Measurements from ENCODE around the gene MRPS34.
"Not testable (repeated sequence)": the region's sequence is repeated elsewhere in the genome, so short reads cannot be mapped to it uniquely, and the experiment has no call there.

The MRPS34 gene

DNA sequence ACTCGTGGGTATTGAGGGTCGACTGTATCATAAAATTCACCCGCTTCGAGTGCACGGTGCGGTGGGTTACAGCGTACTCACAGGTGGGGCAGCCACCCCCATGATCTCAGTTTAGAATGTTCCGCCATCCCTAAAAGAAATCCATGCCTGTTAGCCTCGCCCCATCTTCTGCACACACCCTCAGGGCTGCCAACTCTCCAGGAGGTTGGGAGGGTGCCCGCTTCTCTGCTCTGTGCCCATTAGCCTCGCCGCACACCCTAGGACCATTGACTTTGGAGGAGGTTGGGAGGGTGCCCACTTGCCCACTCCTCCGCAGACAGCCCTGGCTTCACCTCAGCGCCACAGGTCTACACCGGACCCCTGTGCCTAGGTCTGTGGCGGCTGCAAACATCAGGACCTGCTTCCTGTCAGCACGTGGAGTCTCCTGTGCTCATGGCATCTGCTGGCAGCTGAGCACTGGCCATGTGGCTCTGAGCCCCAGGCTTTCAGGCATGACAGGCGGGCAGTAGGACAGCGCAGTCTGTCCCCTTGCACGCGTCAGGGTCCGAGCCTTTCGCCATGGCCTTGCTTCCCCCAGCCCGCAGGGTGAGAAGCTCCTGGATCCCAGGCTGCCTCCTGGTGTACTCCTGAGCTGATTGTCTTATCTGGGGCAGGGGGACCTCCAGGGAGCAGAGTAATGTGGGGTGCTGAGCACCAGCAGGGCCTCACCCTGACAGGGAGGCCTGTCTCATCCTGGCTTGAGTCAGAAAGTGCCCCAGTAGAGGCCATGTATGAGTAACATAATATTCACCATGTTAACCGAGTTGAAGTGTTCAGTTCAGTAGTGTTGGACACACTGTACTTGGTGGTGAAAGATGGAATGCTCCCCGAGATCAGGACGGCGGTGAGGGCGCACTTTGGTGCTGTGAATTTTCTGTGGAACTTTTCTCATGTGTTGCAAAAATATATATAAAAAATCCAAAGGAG lies 23.5 kb downstream of the MRPS34 start:
- no peak for DNase-seq (ENCODE audit: low spot score)

DNA sequence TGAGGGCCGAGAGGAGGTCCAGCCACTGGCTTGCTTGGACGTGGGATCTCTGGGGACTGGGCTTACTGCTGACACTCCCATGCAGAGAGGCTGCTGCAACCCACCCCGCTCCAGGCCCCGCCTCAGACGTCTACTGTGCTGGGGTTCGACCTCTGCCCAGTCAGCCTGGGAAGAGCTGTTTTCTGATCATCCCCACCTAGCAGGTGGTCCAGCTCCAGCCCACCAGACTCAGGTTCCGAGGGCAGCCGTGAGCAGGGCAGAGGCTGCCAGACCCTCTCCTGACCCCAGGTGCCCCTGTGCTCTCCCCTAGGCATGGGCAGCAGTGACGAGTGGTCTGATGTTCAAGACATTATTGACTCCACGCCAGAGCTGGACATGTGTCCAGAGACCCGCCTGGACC lies 25.0 kb downstream of the MRPS34 start:
- DNase-seq (ENCODE audit: low spot score), result no peak

DNA sequence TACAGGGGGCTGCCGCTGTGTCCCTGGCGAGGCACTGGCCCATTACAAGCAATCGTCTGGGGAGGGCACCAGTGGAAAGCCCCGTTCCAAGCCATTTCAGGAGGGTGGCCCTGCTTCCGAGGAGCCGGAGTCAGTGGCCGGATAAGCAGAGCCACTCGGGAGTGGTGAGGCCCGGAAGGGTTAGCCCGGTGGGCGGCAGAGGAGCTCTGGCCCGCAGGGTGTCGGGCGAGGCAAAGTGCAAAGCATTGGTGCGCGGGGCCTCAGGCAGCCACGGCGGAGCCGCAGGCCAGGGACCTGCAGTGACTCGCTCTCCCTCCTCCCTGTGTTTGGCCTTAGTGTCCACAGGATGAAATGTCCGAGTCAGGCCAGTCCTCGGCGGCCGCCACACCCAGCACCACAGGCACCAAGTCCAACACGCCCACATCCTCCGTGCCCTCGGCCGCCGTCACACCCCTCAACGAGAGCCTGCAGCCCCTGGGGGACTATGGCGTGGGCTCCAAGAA lies 26.2 kb downstream of the MRPS34 start:
- DNase-seq (ENCODE audit: low spot score), result no peak

DNA sequence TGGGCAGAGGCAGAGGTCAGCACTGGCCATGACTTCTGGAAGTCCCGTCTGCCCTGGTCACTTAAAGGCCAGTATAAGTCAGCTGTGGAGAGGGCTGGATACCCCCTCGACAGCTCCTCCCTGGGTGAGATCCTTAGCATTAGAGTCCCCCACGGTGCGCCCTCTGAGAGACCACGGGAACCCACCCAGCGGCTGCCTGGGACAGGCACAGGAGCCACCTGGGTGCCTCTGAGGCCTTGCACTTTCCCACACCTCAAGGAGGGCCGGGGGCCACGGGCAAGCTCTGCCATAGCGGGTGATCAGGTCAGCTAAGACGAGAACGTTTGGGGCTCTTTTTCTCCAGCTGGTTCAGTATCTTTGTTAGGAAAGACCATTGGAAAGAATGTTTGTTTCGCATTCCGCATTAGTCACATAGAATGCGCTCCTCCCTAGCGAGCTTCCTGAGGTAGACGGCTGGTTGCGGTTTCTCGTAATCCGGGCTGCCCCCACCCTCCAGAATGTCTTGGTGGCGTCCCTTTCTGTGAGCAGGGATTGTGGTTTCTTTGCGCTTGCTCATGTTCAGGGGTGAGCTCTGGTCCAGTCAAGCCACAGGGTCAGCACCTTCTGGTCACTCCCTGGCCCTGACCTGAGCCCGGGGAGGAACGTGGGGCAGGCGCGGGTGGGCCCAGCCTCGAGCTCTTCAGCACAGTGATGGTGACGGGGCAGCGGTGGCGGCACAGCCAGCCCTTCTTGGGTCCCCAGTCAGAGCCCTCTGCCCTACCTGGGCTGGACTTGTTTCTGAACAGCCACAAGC lies 26.8 kb downstream of the MRPS34 start:
- DNase-seq (ENCODE audit: low spot score), result no peak

DNA sequence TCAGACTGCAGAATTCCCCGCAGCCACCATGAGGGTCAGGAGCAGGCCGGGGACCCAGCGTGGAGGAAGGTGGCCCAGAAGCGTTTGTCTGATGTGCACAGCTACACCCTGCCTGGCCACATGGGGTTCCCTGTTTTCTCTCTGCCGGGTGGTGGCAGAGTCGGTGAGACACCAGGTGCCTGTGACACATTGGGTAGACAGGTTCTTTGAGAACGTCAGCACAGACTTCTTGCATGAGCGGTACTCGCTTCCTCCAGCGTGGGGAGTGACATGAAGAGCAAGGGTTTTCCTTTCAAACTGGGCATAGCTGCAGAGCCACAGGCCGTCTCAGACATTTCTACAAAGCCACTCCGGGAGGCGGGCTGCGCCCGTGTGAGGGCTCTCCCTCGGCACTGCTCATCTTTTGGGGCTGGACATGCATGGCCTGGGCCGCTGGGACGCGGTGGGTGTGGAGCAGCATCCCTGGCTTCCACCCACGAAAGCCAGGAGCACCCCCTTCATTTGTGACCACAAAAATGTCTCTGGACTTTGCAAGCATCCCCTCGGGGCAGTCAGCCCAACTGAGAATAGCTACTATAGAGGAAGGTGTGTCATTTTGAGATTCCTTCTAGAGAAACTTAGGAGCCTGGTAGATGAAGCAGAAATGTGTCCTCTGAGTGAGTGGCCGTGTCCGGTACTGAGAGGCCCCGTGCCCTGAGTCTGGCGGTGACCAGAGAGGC lies 27.6 kb downstream of the MRPS34 start:
- DNase-seq (ENCODE audit: low spot score), result no peak

DNA sequence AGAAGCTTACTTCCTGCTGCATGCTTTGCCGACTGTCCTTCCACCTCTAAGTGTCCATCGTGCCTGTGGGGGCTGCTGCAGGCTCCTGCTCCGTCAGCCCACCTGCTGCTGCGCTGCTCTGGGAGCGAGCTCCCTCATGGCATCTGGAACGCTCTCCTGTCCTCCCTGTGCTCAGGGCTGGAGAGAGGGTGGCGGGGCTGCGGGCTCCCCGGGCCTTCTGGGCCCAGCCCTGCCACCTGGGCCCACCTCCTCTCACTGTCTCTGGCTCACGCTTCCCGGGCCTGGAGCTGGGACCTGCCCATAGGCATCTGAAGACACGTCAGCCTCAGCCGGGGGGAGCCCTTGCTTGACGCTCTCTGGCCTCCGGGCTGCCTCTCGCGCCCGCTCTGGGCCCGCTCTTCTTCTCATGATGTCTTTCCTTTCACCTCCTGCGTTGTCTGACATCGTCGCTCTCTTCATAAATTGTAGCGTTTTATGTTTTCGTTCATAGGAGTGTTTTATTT lies 28.5 kb downstream of the MRPS34 start:
- DNase-seq (ENCODE audit: low spot score), result no peak

DNA sequence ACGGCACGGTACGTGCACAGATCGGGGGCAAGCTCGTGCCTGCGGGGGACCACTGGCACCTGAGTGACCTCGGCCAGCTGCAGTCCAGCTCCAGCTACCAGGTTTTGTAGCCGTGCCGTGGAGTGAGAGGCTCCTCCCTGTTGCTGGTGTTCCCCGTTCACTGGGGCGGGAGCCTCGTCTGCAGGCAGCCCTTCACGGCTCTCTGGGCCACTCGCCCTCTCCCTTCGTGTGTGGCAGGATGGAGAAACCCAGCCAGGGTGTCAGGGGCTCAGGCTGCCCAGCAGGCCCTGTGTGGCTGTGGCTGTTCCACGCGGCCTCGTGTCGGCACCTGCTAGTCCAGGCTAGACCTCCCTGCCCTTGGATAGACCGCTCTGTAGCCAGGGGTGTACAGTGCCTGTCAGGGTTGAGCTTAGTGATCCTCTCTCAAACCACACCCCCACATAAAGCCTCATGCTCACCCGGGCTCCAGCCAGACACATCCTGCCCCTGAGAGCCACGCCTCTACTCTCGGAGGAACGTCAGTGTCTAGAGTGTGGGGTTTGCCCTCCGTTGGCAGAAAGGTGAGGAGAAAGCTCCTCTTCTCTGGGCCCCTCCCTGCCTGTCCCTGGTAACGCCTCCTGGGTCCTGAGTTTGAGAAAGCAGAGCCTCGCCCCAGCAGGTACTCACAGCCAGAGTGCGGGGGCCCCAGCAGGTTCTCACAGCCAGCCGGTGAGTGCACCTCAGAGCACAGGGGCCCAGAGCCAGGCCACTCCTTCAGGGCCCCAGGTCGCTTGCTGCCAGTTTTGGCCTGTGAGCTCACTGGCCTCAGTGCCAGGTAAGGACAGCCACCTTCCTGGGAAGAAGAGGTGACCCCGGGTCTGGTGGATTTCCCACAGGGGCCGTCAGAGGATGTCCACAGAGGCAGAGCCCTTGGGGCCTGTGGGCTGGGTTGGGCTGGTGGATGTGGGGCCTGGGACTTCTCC lies 29.3 kb downstream of the MRPS34 start:
- DNase-seq (ENCODE audit: low spot score), result no peak

GRCh38 chr16:1741553-1742165 lies 31.3 kb downstream of the MRPS34 start:
- no peak for DNase-seq (ENCODE audit: low spot score)

DNA sequence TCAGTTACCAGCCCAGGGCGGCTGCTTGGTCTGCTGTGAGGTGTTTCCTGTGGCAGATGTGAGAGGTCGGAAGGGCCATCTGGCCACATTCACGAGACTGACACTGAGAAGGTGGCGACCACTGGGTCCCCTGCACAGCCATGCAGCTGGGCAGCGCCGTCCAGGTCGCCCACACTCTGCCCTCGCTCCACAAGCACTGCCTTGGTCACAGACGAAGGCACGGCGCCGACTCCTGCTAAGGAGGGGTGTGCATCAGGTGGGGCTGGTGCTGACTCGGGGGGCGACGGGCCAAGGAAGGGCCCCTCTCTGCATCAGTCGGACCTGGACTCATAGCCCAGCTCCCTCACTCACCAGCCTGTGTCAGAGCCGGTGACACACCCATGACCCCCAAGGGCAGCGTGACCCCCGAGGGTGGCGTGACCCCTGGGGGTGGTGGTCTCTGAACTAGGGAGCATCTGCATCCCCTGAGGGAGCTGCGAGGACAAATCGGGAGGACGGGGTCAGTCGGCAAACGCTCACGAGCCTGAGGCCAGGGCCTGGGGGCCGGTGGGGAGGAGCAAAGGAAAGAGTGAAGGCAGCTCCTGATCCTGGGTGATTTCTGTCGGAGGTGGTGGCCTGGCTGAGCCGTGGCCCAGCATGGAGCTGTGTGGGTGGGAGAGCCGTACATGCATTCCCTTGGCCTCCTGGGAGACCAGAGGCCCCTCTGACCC lies 32.0 kb downstream of the MRPS34 start:
- no peak for DNase-seq (ENCODE audit: low spot score)

DNA sequence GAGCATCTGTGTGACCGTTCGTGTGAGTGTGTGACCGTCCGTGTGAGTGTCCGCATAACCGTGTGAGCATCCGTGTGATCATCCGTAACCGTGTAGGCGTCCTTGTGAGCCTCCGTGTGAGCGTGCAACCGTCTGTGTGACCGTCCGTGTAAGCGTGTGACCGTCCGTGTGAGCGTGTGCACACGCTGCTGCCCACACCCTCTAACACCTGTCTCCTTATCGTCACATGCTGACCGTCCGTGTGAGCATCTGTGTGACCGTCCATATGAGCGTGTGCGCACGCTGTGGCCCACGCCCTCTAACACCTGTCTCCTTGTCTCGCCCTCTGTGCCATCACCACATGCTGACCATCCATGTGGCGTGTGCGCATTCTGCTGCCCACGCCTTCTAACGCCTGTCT lies 32.7 kb downstream of the MRPS34 start:
- no peak for DNase-seq (ENCODE audit: low spot score)

- no peak for DNase-seq (ENCODE audit: low spot score)
These were observed 38.1 kb downstream of the MRPS34 start for GRCh38 chr16:1734816-1735215.

- DNase-seq (ENCODE audit: low spot score), result no peak
These were observed 38.8 kb downstream of the MRPS34 start for GRCh38 chr16:1734123-1734522.

- DNase-seq (ENCODE audit: low spot score), result not testable (repeated sequence)
These were observed 40.4 kb downstream of the MRPS34 start for GRCh38 chr16:1732551-1732987.

DNA sequence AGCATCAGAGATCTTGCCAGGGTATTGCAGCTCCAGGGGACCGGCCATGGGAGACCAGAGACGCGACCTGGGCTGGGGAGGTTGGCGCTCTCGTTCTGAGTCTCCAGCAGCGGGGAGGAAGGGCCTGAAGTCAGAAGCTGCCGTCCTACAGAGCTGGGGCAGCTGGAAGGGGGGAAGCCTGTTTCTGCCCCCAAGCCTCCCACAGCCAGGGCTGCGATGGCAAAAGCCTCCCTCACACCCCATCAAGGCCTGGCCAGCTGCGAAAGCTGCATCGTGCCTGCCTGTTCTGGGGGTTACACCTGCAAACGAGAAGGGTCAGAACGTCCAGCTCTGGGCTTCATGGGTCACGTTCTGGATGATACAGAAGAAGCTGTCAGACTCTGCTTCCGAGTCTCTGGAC lies 40.9 kb downstream of the MRPS34 start:
- no peak for DNase-seq (ENCODE audit: low spot score)

DNA sequence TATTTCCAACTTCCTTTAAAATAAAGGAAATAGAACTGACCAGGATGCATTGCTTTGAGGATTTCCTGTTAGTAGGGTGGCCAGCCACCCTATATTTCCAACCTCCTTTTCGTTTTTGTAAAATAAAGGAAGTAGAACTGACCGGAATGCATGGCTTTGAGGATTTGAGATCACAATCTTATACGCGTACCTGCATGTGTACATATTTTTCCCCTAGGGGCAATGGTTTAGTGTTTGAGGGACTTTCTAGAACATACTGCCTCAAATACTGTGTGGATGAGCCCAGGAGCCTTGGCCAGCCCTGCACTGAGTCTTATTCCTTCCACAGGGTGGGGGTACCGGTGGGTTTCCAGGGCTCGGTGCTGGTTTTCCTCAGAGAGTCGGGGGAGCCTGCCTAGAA lies 41.3 kb downstream of the MRPS34 start:
- no peak for DNase-seq (ENCODE audit: low spot score)

GRCh38 chr16:1731073-1731472 lies 41.9 kb downstream of the MRPS34 start:
- no peak for DNase-seq (ENCODE audit: low spot score)

- no peak for DNase-seq (ENCODE audit: low spot score)
These were observed 43.5 kb downstream of the MRPS34 start for GRCh38 chr16:1729445-1729844.

DNA sequence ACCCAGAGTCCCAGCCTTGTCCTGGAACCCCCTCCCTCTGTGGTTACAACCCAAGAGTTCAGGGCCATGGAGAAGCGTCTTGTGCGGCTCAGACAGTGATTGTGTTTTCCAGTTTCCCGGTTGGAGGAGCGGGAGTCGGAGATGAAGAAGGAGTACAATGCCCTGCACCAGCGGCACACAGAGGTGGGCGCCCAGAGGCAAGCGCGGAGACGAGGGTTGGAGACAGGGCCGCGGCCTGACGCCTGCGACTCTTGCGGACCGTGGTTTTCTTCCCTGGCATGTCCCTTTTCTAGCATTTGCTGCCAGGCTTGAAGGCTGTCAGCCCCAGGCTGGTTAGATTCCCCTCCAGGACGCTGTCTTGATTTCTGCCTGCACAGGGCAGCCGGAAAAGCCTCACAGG lies 43.9 kb downstream of the MRPS34 start:
- no peak for DNase-seq (ENCODE audit: low spot score)
